NCI-H2081 (cell line): ENCODE data around the gene TK2.
"Not testable (repeated sequence)": the region's sequence is repeated elsewhere in the genome, so short reads cannot be mapped to it uniquely, and the experiment has no call there.

Source experiments
- DNase-seq, 2 experiments: peaks; one replicate each; lab custom pipeline; 2025; lab: John Stamatoyannopoulos, UW

Gene TK2

DNA sequence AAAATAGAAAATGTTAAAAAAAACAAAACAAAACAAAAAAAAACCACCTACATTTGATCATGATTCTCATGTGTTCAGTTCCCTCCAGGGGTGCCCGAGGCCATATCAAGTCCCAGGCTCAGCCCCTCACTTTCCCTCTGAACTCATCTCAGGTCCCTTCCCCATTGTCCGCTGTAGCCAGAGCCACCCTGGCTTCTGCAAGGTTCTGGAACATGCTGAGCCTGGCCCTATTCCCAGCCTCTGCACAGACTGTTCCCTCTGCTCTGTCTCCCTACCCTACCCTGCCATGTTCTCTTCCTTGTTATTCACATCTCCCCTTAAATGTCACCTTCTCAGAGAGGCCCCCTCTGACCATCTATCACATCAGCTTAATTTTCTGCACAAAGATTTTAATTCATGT, 46.9 kb downstream of the TK2 start:
- no peak for DNase-seq

DNA sequence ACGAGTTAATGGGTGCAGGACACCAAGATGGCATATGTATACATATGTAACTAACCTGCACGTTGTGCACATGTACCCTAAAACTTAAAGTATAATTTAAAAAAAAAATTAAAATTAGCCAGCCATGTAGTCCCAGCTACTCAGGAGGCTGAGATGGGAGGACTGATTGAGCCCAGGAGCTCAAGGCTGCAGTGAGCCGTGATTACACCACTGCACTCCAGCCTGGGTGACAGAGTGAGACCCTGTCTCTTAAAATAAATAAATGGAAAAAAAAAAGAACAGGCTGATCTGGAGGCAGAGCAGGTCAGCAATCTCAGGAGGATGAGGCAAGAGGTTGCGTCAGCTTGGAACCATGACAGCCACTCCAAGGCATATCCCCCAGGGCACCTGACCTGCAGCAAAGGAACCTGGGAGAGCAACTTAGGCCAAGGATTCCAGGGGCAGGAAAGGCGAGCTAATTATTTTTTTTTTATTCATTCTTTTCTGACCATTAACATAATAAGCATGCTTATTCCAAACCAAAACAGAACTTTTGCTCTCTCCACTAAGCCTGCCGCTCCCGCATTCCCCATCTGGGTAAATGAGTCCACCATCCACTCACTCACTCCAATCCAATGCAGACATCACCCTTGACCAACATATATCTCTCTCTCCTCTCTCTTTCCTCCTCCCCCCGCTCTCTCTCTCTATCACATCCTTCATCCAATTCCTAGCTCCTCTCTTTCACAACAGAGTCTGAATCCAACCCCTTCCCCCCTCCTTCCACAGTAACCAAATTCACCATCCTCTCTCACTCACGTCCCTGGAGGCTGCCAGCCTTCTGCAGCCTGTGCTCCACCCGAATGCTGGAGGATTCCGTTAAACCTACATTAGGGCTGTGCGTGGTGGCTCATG, 47.7 kb downstream of the TK2 start:
- DNase-seq, result no peak

DNA sequence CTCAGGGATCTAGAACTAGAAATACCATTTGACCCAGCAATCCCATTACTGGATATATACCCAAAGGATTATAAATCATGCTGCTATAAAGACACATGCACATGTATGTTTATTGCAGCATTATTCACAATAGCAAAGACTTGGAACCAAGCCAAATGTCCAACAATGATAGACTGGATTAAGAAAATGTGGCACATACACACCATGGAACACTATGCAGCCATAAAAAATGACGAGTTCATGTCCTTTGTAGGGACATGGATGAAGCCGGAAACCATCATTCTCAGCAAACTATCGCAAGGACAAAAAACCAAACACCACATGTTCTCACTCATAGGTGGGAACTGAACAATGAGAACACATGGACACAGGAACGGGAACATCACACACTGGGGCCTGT, 48.4 kb downstream of the TK2 start:
- DNase-seq, result not testable (repeated sequence)

DNA sequence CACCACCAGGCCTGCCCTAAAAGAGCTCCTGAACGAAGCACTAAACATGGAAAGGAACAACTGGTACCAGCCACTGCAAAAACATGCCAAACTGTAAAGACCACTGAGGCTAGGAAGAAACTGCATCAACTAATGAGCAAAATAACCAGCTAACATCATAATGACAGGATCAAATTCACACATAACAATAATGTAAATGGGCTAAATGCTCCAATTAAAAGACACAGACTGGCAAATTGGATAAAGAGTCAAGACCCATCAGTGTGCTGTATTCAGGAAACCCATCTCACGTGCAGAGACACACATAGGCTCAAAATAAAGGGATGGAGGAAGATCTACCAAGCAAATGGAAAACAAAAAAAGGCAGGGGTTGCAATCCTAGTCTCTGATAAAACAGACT, 52.0 kb downstream of the TK2 start:
- DNase-seq, result not testable (repeated sequence)

DNA sequence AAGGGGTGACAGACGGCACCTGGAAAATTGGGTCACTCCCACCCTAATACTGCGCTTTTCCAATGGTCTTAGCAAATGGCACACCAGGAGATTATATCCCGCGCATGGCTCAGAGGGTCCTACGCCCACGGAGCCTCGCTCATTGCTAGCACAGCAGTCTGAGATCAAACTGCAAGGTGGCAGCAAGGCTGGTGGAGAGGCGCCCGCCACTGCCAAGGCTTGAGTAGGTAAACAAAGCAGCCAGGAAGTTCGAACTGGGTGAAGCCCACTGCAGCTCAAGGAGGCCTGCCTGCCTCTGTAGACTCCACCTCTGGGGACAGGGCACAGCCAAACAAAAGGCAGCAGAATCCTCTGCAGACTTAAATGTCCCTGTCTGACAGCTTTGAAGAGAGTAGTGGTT, 53.7 kb downstream of the TK2 start:
- not testable (repeated sequence) for DNase-seq

DNA sequence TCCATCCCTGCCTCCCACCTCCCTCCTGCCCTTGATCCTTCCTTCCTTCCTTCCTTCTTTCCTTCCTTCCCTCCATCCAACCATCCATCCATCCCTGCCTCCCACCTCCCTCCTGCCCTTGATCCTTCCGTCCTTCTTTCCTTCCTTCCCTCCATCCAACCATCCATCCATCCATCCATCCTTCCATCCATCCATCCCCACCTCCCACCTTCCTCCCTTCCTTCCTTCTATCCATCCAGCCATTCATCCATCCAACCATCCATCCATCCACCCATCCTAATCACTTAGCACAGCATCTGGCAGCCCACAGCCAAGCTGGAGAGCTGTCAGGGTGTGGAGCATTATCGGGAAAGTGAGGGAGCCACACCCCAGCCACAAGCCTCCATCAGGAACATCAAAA, 54.5 kb downstream of the TK2 start:
- no peak for DNase-seq

DNA sequence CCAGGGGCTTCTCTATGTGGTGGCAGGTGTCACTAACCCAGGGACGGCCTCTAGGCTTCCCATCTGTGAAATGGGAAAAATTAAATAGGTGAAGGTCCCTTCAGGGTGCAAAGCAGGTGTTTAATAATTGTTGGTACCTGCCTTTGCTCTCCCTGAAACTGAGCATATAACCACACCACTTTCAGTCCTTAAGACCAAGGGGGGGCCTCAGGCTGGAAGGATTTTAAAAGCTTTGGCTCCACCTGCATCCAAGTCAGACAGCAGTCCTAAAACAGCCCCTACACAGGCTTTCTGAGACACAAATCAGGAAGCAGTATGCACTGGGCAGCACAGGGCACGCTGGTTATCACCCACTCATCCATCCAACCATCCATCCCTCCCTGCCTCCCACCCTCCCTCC, 55.0 kb downstream of the TK2 start:
- DNase-seq, result no peak

DNA sequence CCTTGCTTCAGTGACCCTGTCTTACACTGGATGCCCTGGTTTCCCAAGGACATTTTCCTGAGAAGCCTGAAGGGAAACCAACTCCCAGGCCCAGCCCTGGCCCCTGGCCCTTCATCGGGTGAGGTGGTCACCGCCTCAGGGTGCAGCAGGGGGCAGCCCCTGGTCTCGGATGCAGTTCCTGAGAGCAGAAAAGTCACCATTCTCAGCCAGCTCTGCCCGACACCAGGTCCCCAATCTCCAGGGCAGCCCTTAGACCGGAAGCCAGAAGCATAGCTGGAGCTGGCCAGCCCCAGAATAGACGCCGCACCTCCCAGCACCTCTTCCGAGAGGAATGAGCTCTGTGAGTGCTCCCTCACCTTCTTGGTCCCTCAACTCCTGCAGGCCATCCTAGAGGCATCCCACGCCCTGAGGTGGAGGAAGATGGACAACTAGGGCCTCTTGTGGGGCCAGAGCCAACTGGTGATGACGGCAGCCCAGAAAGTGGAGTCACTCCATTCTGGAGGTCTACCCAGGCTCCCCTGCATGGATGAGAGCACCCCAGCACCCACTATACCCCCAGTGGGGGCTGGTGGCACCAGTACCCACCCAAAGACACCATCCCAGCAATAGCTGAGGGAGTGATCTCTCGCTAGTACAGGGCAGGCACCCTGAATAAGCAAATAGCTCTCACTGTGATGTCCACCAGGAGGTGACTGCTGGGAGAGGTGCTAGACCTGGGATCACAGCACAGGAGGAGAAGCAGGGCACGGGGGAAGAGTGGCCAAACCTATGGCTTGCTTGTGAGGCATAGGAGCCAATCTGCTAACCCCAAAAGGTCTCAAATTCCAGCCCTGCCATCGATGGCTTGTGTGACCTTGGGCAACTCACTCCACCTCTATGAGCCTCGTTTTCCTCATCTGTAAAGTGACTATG, 56.2 kb downstream of the TK2 start:
- no peak for DNase-seq

DNA sequence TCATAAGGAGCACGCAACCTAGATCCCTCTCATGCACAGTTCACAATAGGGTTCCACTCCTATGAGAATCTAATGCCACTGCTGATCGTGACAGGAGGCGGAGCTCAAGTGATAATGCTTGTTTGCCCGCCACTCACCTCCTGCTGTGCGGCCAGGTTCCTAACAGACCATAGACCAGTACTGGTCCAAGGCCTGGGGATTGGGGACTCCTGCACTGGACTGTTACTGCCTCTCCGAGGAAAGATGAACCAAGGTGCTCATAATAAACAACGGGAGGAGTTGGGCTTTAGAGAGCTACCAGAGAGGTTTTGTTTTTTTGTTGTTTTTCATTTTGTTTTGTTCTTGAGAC, 58.2 kb downstream of the TK2 start:
- no peak for DNase-seq

DNA sequence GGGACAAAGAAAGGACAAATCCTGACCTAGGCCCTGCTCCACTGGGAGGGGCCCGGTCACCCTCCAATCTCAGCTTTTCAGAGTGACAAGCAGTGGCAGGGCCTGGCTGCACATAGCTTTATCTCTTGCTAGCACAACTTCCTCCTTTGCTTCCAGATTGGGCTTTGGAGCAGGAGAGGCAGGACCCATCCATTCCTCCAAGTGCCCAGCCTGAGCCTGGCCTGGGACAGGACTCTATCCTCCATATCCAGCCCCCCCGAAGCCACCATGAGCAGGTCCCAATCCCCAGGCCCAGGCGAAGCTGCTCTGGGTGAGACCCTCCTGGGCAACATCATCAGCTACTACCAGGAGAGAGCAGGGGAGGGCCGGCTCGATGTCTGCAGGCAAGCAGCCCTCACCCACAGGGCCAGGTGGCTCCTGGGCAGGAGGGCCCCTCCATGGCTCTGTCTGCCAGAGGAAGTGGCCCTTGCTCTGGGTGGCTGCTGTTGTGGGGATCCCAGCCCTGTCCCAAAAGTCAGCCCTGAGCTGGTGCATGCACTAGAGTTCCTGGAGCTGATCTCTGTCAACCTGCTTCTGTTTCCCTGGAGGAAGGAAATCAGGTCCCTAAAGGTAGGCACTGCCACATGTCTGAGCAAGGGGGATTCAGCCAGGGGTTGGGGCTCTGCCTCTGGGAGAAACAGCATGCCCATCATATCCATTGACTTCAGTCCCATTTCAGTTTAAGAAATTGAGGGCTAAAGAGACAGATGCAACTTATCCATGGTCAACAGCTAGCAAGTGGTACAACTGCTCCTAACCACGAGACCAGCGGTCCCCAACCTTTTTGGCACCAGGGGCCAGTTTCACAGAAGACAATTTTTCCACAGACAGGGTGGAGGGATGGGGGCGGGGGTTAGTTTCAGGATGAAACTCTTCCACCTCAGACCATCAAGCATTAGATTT, 58.9 kb downstream of the TK2 start:
- no peak for DNase-seq

DNA sequence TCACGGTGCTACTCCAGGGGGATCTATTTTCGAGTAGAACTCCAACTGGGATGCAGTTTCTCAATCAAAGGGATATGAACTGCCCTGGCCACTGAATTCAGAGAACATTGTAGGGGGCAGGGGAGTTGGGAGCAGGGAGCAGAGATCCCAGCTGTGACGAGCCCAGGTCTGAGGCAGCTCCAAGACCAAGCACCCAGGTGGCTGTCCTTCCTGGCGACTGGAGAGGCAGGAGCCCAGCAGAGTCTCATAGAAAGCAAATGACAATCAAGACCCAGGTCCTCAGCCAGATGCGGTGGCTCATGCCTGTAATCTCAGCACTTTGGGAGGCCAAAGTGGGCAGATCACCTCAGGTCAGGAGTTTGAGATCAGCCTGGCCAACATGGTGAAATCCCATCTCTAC, 60.1 kb downstream of the TK2 start:
- no peak for DNase-seq

DNA sequence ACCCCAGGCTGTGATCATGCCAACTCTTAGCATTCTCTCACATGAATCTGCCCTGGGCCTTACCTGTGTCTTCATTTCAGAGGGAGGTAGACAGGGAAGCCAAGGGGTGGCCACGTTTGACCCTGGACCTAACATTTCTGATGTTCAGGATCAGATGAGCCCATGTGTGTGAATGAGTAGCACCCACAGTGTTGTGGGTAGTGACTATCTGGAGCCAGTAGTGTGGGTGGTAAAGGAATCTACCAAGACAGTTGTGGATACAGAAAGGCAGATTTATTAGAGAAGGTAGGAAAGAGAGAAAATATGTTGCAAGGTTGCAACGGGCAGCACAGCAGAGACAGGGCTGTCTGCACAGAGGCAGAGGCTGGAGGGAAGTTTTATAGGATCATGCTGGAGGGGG, 60.5 kb downstream of the TK2 start:
- DNase-seq, result no peak

DNA sequence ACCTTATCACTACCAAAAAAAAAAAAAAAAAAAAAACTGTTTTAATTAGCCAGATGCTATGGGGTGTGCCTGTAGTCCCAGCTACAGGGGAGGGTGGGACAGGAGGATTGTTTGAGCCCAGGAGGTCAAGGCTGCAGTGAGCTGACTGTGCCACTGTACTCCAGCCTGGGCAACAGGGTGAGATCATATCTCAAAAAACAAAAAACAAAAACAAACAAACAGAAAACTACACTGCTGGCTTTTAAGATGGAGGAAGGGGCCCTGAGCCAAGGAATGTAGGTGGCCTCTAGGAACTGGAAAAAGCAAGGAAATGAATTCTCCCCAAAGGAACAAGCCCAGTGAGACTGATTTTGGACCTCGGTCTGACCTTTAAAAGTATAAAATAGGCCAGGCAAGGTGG, 61.4 kb downstream of the TK2 start:
- DNase-seq, result no peak

DNA sequence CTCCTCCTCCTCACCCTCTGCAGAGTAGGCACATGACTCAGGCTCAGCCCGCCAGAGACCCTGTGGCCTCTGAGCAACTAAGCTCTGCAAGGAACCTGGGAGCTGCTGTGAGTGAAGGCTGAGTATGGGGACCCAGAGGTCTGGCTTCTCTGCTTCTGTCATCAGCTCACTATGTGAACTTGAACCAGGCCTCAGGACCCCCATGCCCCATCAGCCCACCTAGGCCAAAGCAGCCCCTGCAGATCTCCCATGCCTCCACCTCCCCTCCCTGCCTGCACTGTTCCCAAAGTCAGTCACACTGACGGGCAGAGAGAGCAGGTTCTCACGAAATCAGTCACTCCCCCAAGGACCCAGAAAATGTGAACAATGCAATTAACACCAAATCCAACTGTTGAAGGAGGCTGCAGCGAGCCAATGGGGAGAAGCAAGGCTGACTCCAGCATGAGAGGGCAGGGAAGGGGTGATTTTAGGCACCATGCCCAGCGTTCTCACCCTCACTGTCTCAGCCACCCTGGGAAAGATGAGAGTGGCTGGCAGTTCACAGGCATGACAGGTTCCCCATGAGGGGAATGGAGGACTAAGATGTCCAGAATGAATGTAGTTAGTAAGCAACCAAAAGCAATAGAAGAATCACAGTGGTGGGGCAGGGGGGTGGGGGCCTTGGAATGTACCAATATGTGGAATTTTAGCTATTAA, 62.2 kb downstream of the TK2 start:
- DNase-seq, result no peak

DNA sequence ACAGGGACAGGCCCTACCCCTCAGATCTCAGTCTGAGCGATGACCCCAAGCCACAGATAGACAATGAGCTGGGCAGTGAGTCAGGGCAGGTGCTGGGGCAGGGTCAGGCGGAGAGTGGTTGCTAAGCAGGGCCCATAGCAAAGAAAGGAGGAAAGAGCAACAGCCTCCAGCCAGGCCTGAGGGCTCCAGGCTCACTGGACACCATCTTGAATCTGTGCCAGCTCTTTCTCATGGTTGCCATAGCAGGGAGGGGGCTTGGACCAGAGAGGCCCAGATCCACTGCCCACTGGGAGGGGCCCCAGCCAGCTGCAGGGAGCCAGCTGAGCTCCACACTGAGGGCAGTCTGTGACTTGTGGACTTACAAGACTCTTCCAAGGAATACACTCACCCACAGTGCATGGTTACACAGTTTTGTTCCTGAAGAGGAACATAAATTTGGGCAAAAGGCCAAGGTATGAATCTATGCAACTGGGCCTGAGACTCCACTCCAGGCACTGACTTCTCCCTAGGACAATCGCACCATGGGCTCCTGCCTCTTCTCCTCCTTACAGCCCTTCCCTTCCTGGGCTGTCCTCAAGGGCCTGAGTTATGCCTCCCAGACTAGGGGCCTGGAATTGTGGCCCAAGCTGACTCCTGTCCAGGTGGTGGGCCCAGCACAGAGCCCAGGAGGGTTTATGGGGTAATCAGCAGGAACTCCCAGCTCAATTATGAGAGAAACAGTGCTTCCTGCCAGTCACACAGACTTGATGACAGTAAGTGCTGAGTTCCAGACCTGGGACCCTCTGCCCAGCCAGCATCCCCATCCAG, 62.9 kb downstream of the TK2 start:
- no peak for DNase-seq

DNA sequence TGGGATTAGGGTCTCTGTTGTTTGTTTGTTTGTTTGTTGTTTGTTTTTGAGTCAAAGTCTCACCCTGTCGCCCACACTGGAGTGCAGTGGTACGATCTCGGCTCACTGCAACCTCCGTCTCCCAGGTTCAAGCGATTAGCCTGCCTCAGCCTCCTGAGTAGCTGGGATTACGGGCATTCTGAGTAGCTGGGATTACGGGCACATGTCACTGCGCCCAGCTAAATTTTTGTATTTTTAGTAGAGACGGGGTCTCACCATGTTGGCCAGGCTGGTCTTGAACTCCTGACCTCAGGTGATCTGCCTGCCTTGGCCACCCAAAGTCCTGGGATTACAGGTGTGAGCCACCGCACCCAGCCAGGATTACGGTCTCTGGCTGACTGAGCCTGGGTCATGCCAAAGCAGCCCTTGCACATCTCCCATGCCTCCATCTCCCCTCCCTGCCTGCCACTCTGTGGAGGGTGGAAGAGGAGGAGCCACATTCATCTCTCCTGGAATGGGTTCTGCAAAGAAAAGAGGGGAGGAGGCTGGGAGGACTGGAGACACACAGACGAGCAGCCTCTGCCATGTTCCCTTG, 63.6 kb downstream of the TK2 start:
- DNase-seq, result no peak

DNA sequence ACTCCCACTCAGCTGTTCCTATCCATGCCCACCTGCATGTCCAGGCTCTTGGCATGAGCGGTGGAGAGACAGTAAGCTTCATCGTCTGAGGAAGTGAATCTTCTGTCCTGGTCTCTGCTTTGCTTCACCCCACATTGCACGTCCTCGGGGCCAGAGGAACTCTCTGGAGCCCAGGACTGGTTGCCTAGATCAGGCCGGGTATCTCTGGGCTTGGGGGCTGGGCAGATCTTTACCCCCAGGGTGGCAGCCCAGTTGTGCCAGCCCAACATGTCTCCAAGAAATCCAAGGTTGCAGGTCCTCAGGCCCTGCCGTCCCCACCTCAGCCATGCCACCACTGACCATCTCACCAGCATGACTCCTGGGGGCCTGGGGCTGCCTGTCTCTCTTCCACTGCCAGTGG, 64.5 kb downstream of the TK2 start:
- no peak for DNase-seq

DNA sequence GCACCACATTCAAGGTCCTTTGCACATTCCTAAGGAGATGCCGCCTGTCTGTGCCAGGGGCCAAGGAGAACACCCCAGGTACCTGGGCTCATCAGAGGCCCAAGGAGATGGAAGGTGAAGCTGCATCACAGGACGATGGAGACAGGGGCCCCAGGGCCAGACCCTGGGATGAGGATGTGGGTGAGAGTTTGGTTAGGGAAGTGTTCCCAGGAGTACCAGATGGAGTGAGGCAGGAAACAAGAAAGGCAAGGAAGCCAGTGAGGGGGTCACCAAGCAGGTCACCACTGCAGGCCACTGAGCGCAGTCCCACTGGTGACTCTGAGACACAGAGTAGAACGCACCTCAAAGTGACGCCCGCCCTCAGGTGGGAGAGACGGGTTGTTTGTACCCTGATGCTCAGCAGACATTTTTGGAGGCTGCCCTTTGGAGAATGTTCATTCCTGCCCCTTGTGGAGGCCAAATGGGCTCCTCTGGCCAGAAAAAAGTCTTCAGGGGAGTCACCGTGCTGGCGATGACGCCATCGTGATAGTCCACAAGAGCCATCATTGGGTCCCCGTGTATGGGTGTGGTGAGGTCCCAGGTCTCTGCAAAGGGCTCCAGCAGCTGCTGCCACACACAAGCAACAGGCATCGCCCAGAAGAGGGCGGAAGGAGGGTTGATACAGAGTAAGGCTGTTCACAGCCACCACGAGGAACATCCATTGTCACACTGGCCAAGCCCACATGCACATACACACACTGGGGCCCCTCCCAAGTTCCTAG, 65.3 kb downstream of the TK2 start:
- no peak for DNase-seq

DNA sequence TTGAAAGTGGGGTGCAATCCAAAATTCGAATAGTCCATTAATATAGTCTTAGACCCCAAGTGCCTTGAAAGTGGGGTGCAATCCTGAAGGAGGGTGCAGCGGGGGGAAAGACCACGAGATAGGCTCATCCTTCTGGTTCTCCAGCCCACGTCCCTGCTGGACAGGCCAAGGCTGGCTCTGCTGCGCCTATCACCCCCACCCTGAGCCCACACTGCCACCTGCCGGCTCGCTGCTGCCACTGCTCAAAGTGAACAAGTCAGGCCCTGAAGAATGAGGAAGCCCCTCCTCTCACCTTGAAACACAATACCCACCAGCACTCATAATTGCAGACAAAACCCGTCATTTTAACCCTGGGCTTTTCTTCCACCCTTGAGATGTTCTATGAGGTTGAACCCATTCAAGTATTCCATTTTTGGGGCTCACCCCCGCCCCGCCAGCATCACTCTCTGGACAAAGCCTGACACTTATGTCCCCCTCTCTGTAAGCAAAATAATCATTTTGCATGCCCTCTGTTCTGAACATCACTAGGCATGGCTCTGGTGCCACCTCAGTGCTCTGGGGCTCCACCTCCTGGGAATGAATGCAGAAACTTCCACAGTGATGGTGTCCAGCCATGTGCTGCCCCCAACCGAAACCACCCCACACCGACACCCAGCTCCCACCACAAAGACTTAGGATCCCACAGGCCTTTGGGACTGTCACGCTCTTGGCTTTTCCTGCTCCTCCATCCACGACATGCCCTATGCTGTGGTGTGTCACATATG, 66.1 kb downstream of the TK2 start:
- DNase-seq, result peak; percentile 48 to 67
